GM18507 (cell line): ENCODE data around the gene WSCD2.
A peak's percentile ranks its signal among the peaks of the same experiment; 100 is the strongest.

Experiments
- DNase-seq: peaks from one replicate; pipeline ENCODE4 v3.0.0; 2011; ENCODE audit warnings: low read depth; ENCODE audit not compliant: insufficient read length; ENCODE audit errors: extremely low spot score
- FAIRE-seq: peaks from 2 replicates; lab custom pipeline; 2011; peaks lifted over from hg19 to GRCh38; lab: Jason Lieb, UNC

The WSCD2 gene

GRCh38 chr12:108148521-108149074, 19.5 kb downstream of the WSCD2 start:
- DNase-seq: no peak
- no peak for FAIRE-seq

- FAIRE-seq (no peak), DNase-seq (no peak)
Measured at GRCh38 chr12:108150436-108150835, 21.3 kb downstream of the WSCD2 start.

- DNase-seq: no peak
- FAIRE-seq: no peak
Measured at GRCh38 chr12:108151533-108152169, 22.6 kb downstream of the WSCD2 start.

- no peak for FAIRE-seq
- no peak for DNase-seq
Measured at GRCh38 chr12:108152170-108152538, 23.1 kb downstream of the WSCD2 start.

- FAIRE-seq (no peak), DNase-seq (no peak)
Measured at GRCh38 chr12:108156717-108157116, 27.6 kb downstream of the WSCD2 start.

GRCh38 chr12:108157870-108158459, 28.9 kb downstream of the WSCD2 start:
- no peak for DNase-seq
- FAIRE-seq: no peak

GRCh38 chr12:108162207-108162606, 33.1 kb downstream of the WSCD2 start:
- FAIRE-seq (no peak), DNase-seq (no peak)

GRCh38 chr12:108166505-108166904, 37.4 kb downstream of the WSCD2 start:
- DNase-seq (no peak), FAIRE-seq (no peak)

GRCh38 chr12:108167974-108168373, 38.9 kb downstream of the WSCD2 start:
- no peak for DNase-seq
- no peak for FAIRE-seq

GRCh38 chr12:108169708-108170107, 40.6 kb downstream of the WSCD2 start:
- FAIRE-seq: no peak
- DNase-seq: no peak

- DNase-seq: no peak
- FAIRE-seq: no peak
Measured at GRCh38 chr12:108170164-108170563, 41.1 kb downstream of the WSCD2 start.

- DNase-seq: no peak
- no peak for FAIRE-seq
Measured at GRCh38 chr12:108172033-108172432, 42.9 kb downstream of the WSCD2 start.

- no peak for DNase-seq
- no peak for FAIRE-seq
Measured at GRCh38 chr12:108173160-108173559, 44.1 kb downstream of the WSCD2 start.

GRCh38 chr12:108173892-108174291, 44.8 kb downstream of the WSCD2 start:
- FAIRE-seq (no peak), DNase-seq (no peak)

- no peak for FAIRE-seq
- DNase-seq: no peak
Measured at GRCh38 chr12:108174641-108175040, 45.6 kb downstream of the WSCD2 start.

- FAIRE-seq: no peak
- DNase-seq: no peak
Measured at GRCh38 chr12:108175310-108175709, 46.2 kb downstream of the WSCD2 start.

- FAIRE-seq: no peak
- no peak for DNase-seq
Measured at GRCh38 chr12:108176292-108176691, 47.2 kb downstream of the WSCD2 start.

- FAIRE-seq (no peak), DNase-seq (no peak)
Measured at GRCh38 chr12:108177131-108177530, 48.0 kb downstream of the WSCD2 start.

- no peak for FAIRE-seq
- DNase-seq: no peak
Measured at GRCh38 chr12:108179305-108179704, 50.2 kb downstream of the WSCD2 start.

GRCh38 chr12:108180255-108181094, 51.4 kb downstream of the WSCD2 start:
- peak; percentile 5 for DNase-seq
- FAIRE-seq: no peak

- no peak for FAIRE-seq
- no peak for DNase-seq
Measured at GRCh38 chr12:108181095-108181454, 52.0 kb downstream of the WSCD2 start.
